Testis (tissue), 2 donors: ENCODE results near the gene KLHL3.

Experiments used
- POLR2A ChIP-seq: fragments of 450-650 bp; IDR thresholded peaks from one replicate; pipeline ENCODE4 v1.6.1; 2017; ENCODE audit warnings: antibody characterized with exemption, mild to moderate bottlenecking, moderate library complexity
- TF ChIP-seq, protein P1 (sequence below), 3 experiments: fragments of 450-650 bp in 2 of 3; fragments of 200-600 bp in 1 of 3; sonication (generic) in 1 of 3; IDR thresholded peaks; one replicate each; pipeline ENCODE4 v1.5.1; 2016 to 2019; ENCODE audit warnings: antibody characterized with exemption in 3 of 3, mild to moderate bottlenecking in 2 of 3, moderate library complexity in 1 of 3

DNA sequence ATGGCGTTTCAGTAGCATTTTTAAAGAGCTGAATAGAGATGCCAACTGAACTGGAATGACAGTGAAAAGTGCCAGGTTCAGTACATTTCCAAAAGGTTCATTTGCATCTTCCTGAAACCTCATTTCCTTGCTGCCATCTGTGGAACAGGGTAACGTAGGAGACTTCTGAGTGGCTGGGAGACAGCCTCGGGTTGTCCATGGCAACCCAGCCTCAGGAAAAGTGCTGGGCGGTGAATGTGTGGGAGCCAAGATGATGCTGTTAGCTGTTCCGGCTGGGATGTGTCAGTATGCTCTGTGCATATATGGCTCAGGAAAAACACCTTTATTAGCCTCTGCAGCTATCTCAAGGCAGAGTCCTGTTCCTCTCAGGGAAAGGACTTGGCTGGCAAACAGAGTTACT is 87.5 kb downstream of the KLHL3 start:
- no peak for TF ChIP-seq POLR2A
- TF ChIP-seq, protein P1, sequence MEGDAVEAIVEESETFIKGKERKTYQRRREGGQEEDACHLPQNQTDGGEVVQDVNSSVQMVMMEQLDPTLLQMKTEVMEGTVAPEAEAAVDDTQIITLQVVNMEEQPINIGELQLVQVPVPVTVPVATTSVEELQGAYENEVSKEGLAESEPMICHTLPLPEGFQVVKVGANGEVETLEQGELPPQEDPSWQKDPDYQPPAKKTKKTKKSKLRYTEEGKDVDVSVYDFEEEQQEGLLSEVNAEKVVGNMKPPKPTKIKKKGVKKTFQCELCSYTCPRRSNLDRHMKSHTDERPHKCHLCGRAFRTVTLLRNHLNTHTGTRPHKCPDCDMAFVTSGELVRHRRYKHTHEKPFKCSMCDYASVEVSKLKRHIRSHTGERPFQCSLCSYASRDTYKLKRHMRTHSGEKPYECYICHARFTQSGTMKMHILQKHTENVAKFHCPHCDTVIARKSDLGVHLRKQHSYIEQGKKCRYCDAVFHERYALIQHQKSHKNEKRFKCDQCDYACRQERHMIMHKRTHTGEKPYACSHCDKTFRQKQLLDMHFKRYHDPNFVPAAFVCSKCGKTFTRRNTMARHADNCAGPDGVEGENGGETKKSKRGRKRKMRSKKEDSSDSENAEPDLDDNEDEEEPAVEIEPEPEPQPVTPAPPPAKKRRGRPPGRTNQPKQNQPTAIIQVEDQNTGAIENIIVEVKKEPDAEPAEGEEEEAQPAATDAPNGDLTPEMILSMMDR (IDR thresholded peaks at IDR 0.05): no peak
